HCT116 (cell line): ENCODE data around the gene PRPF6. TPM values are rescaled to one million over a fixed set of nuclear protein-coding genes. Genes with fewer than 3 reads are reported as not detected.

ENCODE experiments used
- ATAC-seq: fragments of 200-7000 bp; cut with Tn5 transposase; 2 replicates; pipeline ENCODE4 v1.9.1; 2020; ENCODE audit warnings: mild to moderate bottlenecking, moderate library complexity
- BruUV-seq: library from RNA; stranded (reverse); fragments of 400-500 nt; replicated peaks from 2 replicates; lab custom pipeline; 2021; lab: Mats Ljungman, UMichigan
- CTCF ChIA-PET: fragments of 300-600 bp; sonication (Branson Sonifier 250); formaldehyde crosslinking; loops from one replicate; lab custom pipeline; 2021; ENCODE audit warnings: antibody characterized with exemption; lab: Charles Lee
- POLR2A ChIA-PET: fragments of 300-600, 350-600 bp; sonication (Branson Sonifier 250); formaldehyde crosslinking; loops from one replicate; lab custom pipeline; 2021; ENCODE audit warnings: antibody characterized with exemption; lab: Charles Lee
- RAD21 ChIA-PET, 2 experiments: fragments of 300-600 bp; sonication (Branson Sonifier 250); formaldehyde crosslinking; loops; one replicate each; lab custom pipeline; 2023; ENCODE audit warnings: low total read pairs in 2 of 2; ENCODE audit not compliant: uncharacterized antibody in 2 of 2, unreplicated experiment in 2 of 2, low non-redundant PET in 1 of 2; lab: Charles Lee
- DNase-seq: peaks from one replicate; pipeline ENCODE4 v3.0.0-alpha.2; 2010; ENCODE audit warnings: low read depth, low spot score
- H2AFZ ChIP-seq: fragments of 200-600 bp; shearing (Covaris generic), sonication (generic); 2 replicates; pipeline ENCODE4 v1.6.1; 2017; ENCODE audit warnings: low read depth, mixed run types, mixed read lengths, antibody characterized with exemption, low read length; ENCODE audit not compliant: poor library complexity, severe bottlenecking
- H3K27ac ChIP-seq: 2 replicates; pipeline ENCODE4 v1.5.1; 2012; ENCODE audit warnings: low read depth, low read length
- H3K27me3 ChIP-seq: fragments of 200-600 bp; sonication (generic); 2 replicates; pipeline ENCODE4 v1.6.1; 2016; ENCODE audit warnings: mixed run types, low read length, mixed read lengths; ENCODE audit not compliant: insufficient read depth
- H3K36me3 ChIP-seq, 2 experiments: fragments of 200-500 bp in 1 of 2; fragments of 200-600 bp in 1 of 2; sonication (Bioruptor generic) in 1 of 2; sonication (generic) in 1 of 2; 2 replicates each; pipeline versions ENCODE4 v1.5.1 to v1.6.1; 2014 to 2016; ENCODE audit warnings: low read length in 2 of 2, inconsistent platforms in 1 of 2, mixed read lengths in 1 of 2, mixed run types in 1 of 2; ENCODE audit not compliant: insufficient read depth in 2 of 2, control insufficient read depth in 1 of 2
- H3K4me1 ChIP-seq, 2 experiments: fragments of 200-600 bp in 1 of 2; sonication (generic) in 1 of 2; 2 replicates each; pipeline versions ENCODE4 v1.5.1 to v1.6.1; 2012 to 2017; ENCODE audit warnings: low read length in 2 of 2, inconsistent platforms in 1 of 2, mild to moderate bottlenecking in 1 of 2, mixed read lengths in 1 of 2, mixed run types in 1 of 2, moderate library complexity in 1 of 2; ENCODE audit not compliant: insufficient read depth in 2 of 2, control insufficient read depth in 1 of 2
- H3K4me2 ChIP-seq: fragments of 200-600 bp; sonication (generic); 2 replicates; pipeline ENCODE4 v1.6.1; 2017; ENCODE audit warnings: mixed run types, low read length, mixed read lengths
- H3K4me3 ChIP-seq, 2 experiments: fragments of 200-600 bp in 1 of 2; sonication (generic) in 1 of 2; replicated peaks in 1 of 2; 2 replicates each; pipeline ENCODE4 v1.5.1; 2011 to 2016; ENCODE audit warnings: low read length in 2 of 2, control low read depth in 1 of 2, low read depth in 1 of 2, mild to moderate bottlenecking in 1 of 2, mixed read lengths in 1 of 2, mixed run types in 1 of 2
- H3K79me2 ChIP-seq: fragments of 200-600 bp; sonication (generic); 2 replicates; pipeline ENCODE4 v1.6.1; 2017; ENCODE audit warnings: mild to moderate bottlenecking, mixed run types, low read length, moderate library complexity, mixed read lengths; ENCODE audit not compliant: insufficient read depth
- H3K9ac ChIP-seq: fragments of 200-600 bp; sonication (generic); 2 replicates; pipeline ENCODE4 v1.6.1; 2016; ENCODE audit warnings: low read length, mixed read lengths
- H3K9me2 ChIP-seq: fragments of 200-600 bp; sonication (generic), shearing (Covaris generic); 2 replicates; pipeline ENCODE4 v1.6.1; 2017; ENCODE audit warnings: mixed run types, mild to moderate bottlenecking, moderate library complexity; ENCODE audit not compliant: insufficient read depth
- H3K9me3 ChIP-seq, 2 experiments: fragments of 200-500 bp in 1 of 2; fragments of 200-600 bp in 1 of 2; sonication (Bioruptor generic) in 1 of 2; sonication (generic) in 1 of 2; 2 replicates each; pipeline ENCODE4 v1.6.1; 2014 to 2017; ENCODE audit warnings: low read length in 2 of 2, mixed read lengths in 2 of 2, inconsistent platforms in 1 of 2, low read depth in 1 of 2, mild to moderate bottlenecking in 1 of 2, mixed run types in 1 of 2, moderate library complexity in 1 of 2; ENCODE audit not compliant: control insufficient read depth in 1 of 2, insufficient read depth in 1 of 2
- H4K20me1 ChIP-seq: fragments of 200-600 bp; sonication (generic), shearing (Covaris generic); 2 replicates; pipeline ENCODE4 v1.6.1; 2017; ENCODE audit warnings: mixed run types, mild to moderate bottlenecking, moderate library complexity; ENCODE audit not compliant: insufficient read depth
- EGR1 ChIP-seq: IDR thresholded peaks from 2 replicates; pipeline ENCODE4 v1.6.1; 2012; ENCODE audit warnings: low read depth
- ELF1 ChIP-seq: IDR thresholded peaks from 2 replicates; pipeline ENCODE4 v1.6.1; 2012; ENCODE audit warnings: low read depth, borderline replicate concordance
- EZH2 ChIP-seq: fragments of 200-600 bp; sonication (generic); IDR thresholded peaks from 2 replicates; pipeline ENCODE4 v1.6.1; 2017; ENCODE audit warnings: antibody characterized with exemption, mixed run types
- EZH2phosphoT487 ChIP-seq: fragments of 200-600 bp; IDR thresholded peaks from 2 replicates; pipeline ENCODE4 v1.6.1; 2018; ENCODE audit warnings: antibody characterized with exemption, borderline replicate concordance
- JUND ChIP-seq: IDR thresholded peaks from 2 replicates; pipeline ENCODE4 v1.6.1; 2012
- MAX ChIP-seq: IDR thresholded peaks from 2 replicates; pipeline ENCODE4 v1.6.1; 2012
- POLR2A ChIP-seq: IDR thresholded peaks from 2 replicates; pipeline ENCODE4 v1.7.0; 2011; ENCODE audit warnings: borderline replicate concordance; ENCODE audit not compliant: insufficient read depth, insufficient read length; ENCODE audit errors: extremely low read depth
- SP1 ChIP-seq: IDR thresholded peaks from 2 replicates; pipeline ENCODE4 v1.6.1; 2012; ENCODE audit warnings: low read depth
- ZNF274 ChIP-seq: fragments of 200-500 bp; sonication (Bioruptor generic); IDR thresholded peaks from 2 replicates; pipeline ENCODE4 v1.6.1; 2014; ENCODE audit warnings: mild to moderate bottlenecking, low read depth, low read length, inconsistent platforms
- intact Hi-C: fragments of 100-400 bp; cut with micrococcal nuclease; formaldehyde crosslinking; loops from 2 replicates; pipeline ENCODE4 v1.10.0; 2022
- total RNA-seq: library from RNA; stranded (reverse); gene quantifications from one replicate; pipeline ENCODE4 v1.2.1, GENCODE V29; 2021; ENCODE audit not compliant: unreplicated experiment
- TF ChIP-seq, protein P1 (sequence below), 3 experiments: fragments of 200-600 bp in 1 of 3; sonication (generic) in 1 of 3; IDR thresholded peaks in 2 of 3; conservative IDR thresholded peaks in 1 of 3; 2 replicates each; pipeline ENCODE4 v1.5.1; 2012 to 2017; ENCODE audit warnings: low read depth in 2 of 3, low read length in 2 of 3, antibody characterized with exemption in 1 of 3, borderline replicate concordance in 1 of 3, control low read depth in 1 of 3, mild to moderate bottlenecking in 1 of 3, mixed read lengths in 1 of 3, mixed run types in 1 of 3, moderate library complexity in 1 of 3; ENCODE audit not compliant: insufficient read depth in 1 of 3
- TF ChIP-seq, protein P2 (sequence below): IDR thresholded peaks from 2 replicates; pipeline ENCODE4 v1.6.1; 2011; ENCODE audit warnings: mild to moderate bottlenecking, low read length, moderate library complexity; ENCODE audit not compliant: insufficient replicate concordance; ENCODE audit errors: extremely low read depth

PRPF6 gene
- total RNA-seq, 1 experiment from 2014 or later: 74.9 TPM

- no peak for TF ChIP-seq SP1
- TF ChIP-seq, protein P1, sequence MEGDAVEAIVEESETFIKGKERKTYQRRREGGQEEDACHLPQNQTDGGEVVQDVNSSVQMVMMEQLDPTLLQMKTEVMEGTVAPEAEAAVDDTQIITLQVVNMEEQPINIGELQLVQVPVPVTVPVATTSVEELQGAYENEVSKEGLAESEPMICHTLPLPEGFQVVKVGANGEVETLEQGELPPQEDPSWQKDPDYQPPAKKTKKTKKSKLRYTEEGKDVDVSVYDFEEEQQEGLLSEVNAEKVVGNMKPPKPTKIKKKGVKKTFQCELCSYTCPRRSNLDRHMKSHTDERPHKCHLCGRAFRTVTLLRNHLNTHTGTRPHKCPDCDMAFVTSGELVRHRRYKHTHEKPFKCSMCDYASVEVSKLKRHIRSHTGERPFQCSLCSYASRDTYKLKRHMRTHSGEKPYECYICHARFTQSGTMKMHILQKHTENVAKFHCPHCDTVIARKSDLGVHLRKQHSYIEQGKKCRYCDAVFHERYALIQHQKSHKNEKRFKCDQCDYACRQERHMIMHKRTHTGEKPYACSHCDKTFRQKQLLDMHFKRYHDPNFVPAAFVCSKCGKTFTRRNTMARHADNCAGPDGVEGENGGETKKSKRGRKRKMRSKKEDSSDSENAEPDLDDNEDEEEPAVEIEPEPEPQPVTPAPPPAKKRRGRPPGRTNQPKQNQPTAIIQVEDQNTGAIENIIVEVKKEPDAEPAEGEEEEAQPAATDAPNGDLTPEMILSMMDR (IDR thresholded peaks at IDR 0.05 in 2 of 3, conservative IDR thresholded peaks at IDR 0.05 in 1 of 3; ENCODE audit: borderline replicate concordance in 1 of 3, insufficient read depth in 1 of 3, low read depth in 2 of 3, low read length in 2 of 3): peak in 2 of 3 experiments; percentile 43 to 56; a peak in 4 of 6 replicates
- TF ChIP-seq, all 23 proteins: peak for 1
- no peak overlapping the region for H3K9ac ChIP-seq
- no peak overlapping the region for H3K4me3 ChIP-seq
- no peaks in the 10 kb centered on the region for H3K27me3 ChIP-seq
- H3K27ac ChIP-seq: no peak overlapping the region
- H3K79me2 ChIP-seq: peaks cover 15% of the 10 kb centered on the region; the same call in 1 of the 2 replicates
- ATAC-seq (peak; percentile 51; the same call in 1 of the 2 replicates), DNase-seq (no peak)
- no peaks in the 10 kb centered on the region for H4K20me1 ChIP-seq
- H3K36me3 ChIP-seq: peaks cover 18 to 21% of the 10 kb centered on the region in 2 experiments
- ChIA-PET RAD21 (no interaction called here), CTCF (no interaction called here), POLR2A (no interaction called here)
- no peaks in the 10 kb centered on the region for H3K9me3 ChIP-seq
- H3K4me2 ChIP-seq: no peak overlapping the region
- BruUV-seq: no TSS peak
- H2AFZ ChIP-seq: no peak overlapping the region
- no peaks in the 10 kb centered on the region for H3K4me1 ChIP-seq
- intact Hi-C loops: no loop called here
- H3K9me2 ChIP-seq: no peaks in the 10 kb centered on the region
These were observed 46.5 kb upstream of the PRPF6 start for GRCh38 chr20:63934271-63935068.

DNA sequence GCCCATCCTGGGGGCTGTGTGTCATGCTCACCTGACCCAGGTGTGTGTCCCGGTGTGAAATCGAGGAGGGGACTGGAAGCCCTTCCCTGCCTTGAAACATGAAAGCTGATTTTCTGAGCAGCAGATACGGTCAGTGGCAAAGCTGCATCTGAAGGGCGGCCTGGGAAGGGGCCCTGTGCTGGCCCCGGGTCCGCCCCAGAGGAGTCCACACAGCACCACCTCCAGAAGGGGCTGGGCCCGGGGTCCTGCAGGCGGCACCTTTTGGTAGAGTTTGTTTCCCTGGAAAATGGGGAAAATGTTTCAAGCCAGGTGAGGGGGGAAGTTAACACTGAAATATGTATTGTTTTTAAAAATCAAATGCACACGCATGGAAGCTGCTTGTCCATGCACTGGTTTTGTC, 45.5 kb upstream of the PRPF6 start:
- POLR2A ChIA-PET: no interaction called here
- Histone ChIP-seq H3K36me3 (peaks cover 12 to 20% of the 10 kb centered on the region in 2 experiments), H4K20me1 (no peaks in the 10 kb centered on the region), H2AFZ (no peak overlapping the region), H3K27ac (no peak overlapping the region), H3K9me2 (no peaks in the 10 kb centered on the region), H3K79me2 (peaks cover 15% of the 10 kb centered on the region; the same call in 1 of the 2 replicates), H3K4me1 (no peaks in the 10 kb centered on the region), H3K4me2 (no peak overlapping the region), H3K9ac (no peak overlapping the region), H3K27me3 (no peaks in the 10 kb centered on the region), H3K4me3 (no peak overlapping the region), H3K9me3 (no peaks in the 10 kb centered on the region)
- intact Hi-C loops: no loop called here
- RAD21 ChIA-PET: no interaction called here
- ATAC-seq (no peak), DNase-seq (no peak)
- no TSS peak for BruUV-seq
- CTCF ChIA-PET: no interaction called here
- TF ChIP-seq EZH2: no peak
- TF ChIP-seq SP1: no peak
- no peak for TF ChIP-seq MAX
- TF ChIP-seq EGR1: no peak
- no peak for TF ChIP-seq EZH2phosphoT487
- no peak for TF ChIP-seq POLR2A
- no peak for TF ChIP-seq JUND
- TF ChIP-seq, protein P2, sequence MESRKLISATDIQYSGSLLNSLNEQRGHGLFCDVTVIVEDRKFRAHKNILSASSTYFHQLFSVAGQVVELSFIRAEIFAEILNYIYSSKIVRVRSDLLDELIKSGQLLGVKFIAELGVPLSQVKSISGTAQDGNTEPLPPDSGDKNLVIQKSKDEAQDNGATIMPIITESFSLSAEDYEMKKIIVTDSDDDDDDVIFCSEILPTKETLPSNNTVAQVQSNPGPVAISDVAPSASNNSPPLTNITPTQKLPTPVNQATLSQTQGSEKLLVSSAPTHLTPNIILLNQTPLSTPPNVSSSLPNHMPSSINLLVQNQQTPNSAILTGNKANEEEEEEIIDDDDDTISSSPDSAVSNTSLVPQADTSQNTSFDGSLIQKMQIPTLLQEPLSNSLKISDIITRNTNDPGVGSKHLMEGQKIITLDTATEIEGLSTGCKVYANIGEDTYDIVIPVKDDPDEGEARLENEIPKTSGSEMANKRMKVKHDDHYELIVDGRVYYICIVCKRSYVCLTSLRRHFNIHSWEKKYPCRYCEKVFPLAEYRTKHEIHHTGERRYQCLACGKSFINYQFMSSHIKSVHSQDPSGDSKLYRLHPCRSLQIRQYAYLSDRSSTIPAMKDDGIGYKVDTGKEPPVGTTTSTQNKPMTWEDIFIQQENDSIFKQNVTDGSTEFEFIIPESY: no peak
- TF ChIP-seq, protein P1 (IDR thresholded peaks at IDR 0.05 in 2 of 3, conservative IDR thresholded peaks at IDR 0.05 in 1 of 3; ENCODE audit: borderline replicate concordance in 1 of 3, insufficient read depth in 1 of 3, low read depth in 2 of 3, low read length in 2 of 3): no peak
- TF ChIP-seq ZNF274: no peak
- no peak for TF ChIP-seq ELF1
